ENCODE data around the gene ZNF613. TPM values are rescaled to one million over a fixed set of nuclear protein-coding genes. Genes with fewer than 3 reads are reported as not detected.
"Not testable (repeated sequence)": the region's sequence is repeated elsewhere in the genome, so short reads cannot be mapped to it uniquely, and the experiment has no call there.

ZNF613 gene
- total RNA-seq, 1 experiment from 2014 or later: 5.3 TPM

GRCh38 chr19:51965583-51965982 is 38.3 kb downstream of the ZNF613 start:
- Histone ChIP-seq H3K36me3 (ENCODE audit: insufficient read depth, low read length, poor library complexity, severe bottlenecking) (peaks cover 46% of the 10 kb centered on the region), H3K4me3 (ENCODE audit: low read depth, low read length, poor library complexity, severe bottlenecking) (no peak overlapping the region), H3K9me3 (ENCODE audit: low read depth, low read length, poor library complexity, severe bottlenecking) (peaks cover 38% of the 10 kb centered on the region), H3K27me3 (replicated peaks; ENCODE audit: insufficient read depth, low read depth, low read length, poor library complexity) (no peaks in the 10 kb centered on the region), H3K27ac (ENCODE audit: low read depth, low read length, poor library complexity, severe bottlenecking) (no peak overlapping the region), H3K4me1 (ENCODE audit: insufficient read depth, low read length, poor library complexity, severe bottlenecking) (no peaks in the 10 kb centered on the region)
- no TSS peak for BruUV-seq (replicated peaks)
- TF ChIP-seq EZH2 (IDR thresholded peaks at IDR 0.05; ENCODE audit: borderline replicate concordance, low read depth, low read length, poor library complexity, severe bottlenecking): no peak
- TF ChIP-seq CTCF (conservative IDR thresholded peaks at IDR 0.05; ENCODE audit: low read depth, low read length): no peak
- intact Hi-C loops (cut with micrococcal nuclease; ENCODE audit: unreplicated experiment): no loop called here
- CTCF ChIA-PET: no interaction called here
- POLR2A ChIA-PET (ENCODE audit: low non-redundant PET): no interaction called here
- no peak for DNase-seq (ENCODE audit: low spot score)

- BruUV-seq (replicated peaks): no TSS peak
- intact Hi-C loops (cut with micrococcal nuclease; ENCODE audit: unreplicated experiment): no loop called here
- ChIA-PET POLR2A (ENCODE audit: low non-redundant PET) (no interaction called here), CTCF (no interaction called here)
- Histone ChIP-seq H3K4me3 (ENCODE audit: low read depth, low read length, poor library complexity, severe bottlenecking) (no peak overlapping the region), H3K9me3 (ENCODE audit: low read depth, low read length, poor library complexity, severe bottlenecking) (peaks cover 68% of the 10 kb centered on the region), H3K36me3 (ENCODE audit: insufficient read depth, low read length, poor library complexity, severe bottlenecking) (peaks cover 54% of the 10 kb centered on the region), H3K4me1 (ENCODE audit: insufficient read depth, low read length, poor library complexity, severe bottlenecking) (no peaks in the 10 kb centered on the region), H3K27me3 (replicated peaks; ENCODE audit: insufficient read depth, low read depth, low read length, poor library complexity) (no peaks in the 10 kb centered on the region), H3K27ac (ENCODE audit: low read depth, low read length, poor library complexity, severe bottlenecking) (no peak overlapping the region)
- DNase-seq (ENCODE audit: low spot score): no peak
- TF ChIP-seq CTCF (conservative IDR thresholded peaks at IDR 0.05; ENCODE audit: low read depth, low read length): no peak
- TF ChIP-seq EZH2 (IDR thresholded peaks at IDR 0.05; ENCODE audit: borderline replicate concordance, low read depth, low read length, poor library complexity, severe bottlenecking): no peak
Measured at GRCh38 chr19:51970718-51971117, 43.4 kb downstream of the ZNF613 start.

DNA sequence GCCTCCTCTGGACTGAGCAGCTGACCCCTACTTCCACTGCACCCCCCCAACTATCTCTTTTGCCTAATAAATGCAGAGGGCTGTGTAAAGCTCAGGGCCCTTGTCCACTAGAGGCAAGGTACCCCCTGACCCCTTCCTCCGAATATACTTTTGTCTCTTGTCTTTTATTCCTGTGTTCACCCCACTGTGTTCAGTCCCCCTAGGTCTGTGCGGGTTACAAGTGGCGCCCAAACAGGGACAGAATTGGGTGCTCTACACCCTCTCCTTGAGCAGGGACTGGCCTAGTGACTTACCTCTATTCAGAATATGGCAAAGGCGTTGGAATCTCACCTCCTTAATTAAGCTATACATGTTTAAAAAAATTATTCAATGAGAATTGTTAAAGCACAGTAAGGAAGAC is 44.4 kb downstream of the ZNF613 start:
- POLR2A ChIA-PET (ENCODE audit: low non-redundant PET): no interaction called here
- no peak for DNase-seq (ENCODE audit: low spot score)
- Histone ChIP-seq H3K36me3 (ENCODE audit: insufficient read depth, low read length, poor library complexity, severe bottlenecking) (peaks cover 45% of the 10 kb centered on the region), H3K27me3 (replicated peaks; ENCODE audit: insufficient read depth, low read depth, low read length, poor library complexity) (no peaks in the 10 kb centered on the region), H3K9me3 (ENCODE audit: low read depth, low read length, poor library complexity, severe bottlenecking) (peaks cover 60% of the 10 kb centered on the region), H3K4me3 (ENCODE audit: low read depth, low read length, poor library complexity, severe bottlenecking) (no peak overlapping the region), H3K27ac (ENCODE audit: low read depth, low read length, poor library complexity, severe bottlenecking) (no peak overlapping the region), H3K4me1 (ENCODE audit: insufficient read depth, low read length, poor library complexity, severe bottlenecking) (no peaks in the 10 kb centered on the region)
- CTCF ChIA-PET: no interaction called here
- TF ChIP-seq CTCF (conservative IDR thresholded peaks at IDR 0.05; ENCODE audit: low read depth, low read length) (no peak), EZH2 (IDR thresholded peaks at IDR 0.05; ENCODE audit: borderline replicate concordance, low read depth, low read length, poor library complexity, severe bottlenecking) (no peak)
- intact Hi-C loops (cut with micrococcal nuclease; ENCODE audit: unreplicated experiment): no loop called here
- BruUV-seq (replicated peaks): no TSS peak

DNA sequence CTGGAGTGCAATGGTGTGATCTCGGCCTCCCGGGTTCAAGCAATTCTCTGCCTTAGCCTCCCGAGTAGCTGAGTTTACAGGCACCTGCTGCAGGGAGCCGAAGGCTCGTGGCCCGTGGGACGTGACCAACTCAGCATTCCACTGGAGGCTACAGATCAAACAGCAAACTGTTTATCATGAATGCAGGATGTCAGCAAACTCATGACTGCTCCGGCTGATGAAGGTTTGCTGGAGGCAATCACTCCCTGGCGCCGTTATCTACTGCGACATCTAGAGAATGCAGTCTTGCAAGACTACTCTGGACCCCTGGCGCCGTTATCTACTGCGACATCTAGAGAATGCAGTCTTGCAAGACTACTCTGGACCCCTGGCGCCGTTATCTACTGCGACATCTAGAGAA is 48.5 kb downstream of the ZNF613 start:
- DNase-seq (ENCODE audit: low spot score); intact Hi-C loops (cut with micrococcal nuclease; ENCODE audit: unreplicated experiment); H3K27me3 ChIP-seq (replicated peaks; ENCODE audit: insufficient read depth, low read depth, low read length, poor library complexity); CTCF ChIA-PET; H3K4me1 ChIP-seq (ENCODE audit: insufficient read depth, low read length, poor library complexity, severe bottlenecking); H3K27ac ChIP-seq (ENCODE audit: low read depth, low read length, poor library complexity, severe bottlenecking); POLR2A ChIA-PET (ENCODE audit: low non-redundant PET); H3K4me3 ChIP-seq (ENCODE audit: low read depth, low read length, poor library complexity, severe bottlenecking); BruUV-seq (replicated peaks): not testable (repeated sequence)
- Histone ChIP-seq H3K9me3 (ENCODE audit: low read depth, low read length, poor library complexity, severe bottlenecking) (peaks cover 67% of the 10 kb centered on the region), H3K36me3 (ENCODE audit: insufficient read depth, low read length, poor library complexity, severe bottlenecking) (peaks cover 21% of the 10 kb centered on the region)

Measured in A673 (cell line).